GM12891 (cell line): ENCODE results near the gene ASB3.

Experiments used
- PAX5 ChIP-seq: IDR thresholded peaks from 2 replicates; pipeline ENCODE4 v1.6.1; 2011; ENCODE audit warnings: low read length, moderate library complexity, mild to moderate bottlenecking; ENCODE audit not compliant: insufficient read depth, severe bottlenecking
- POLR2A ChIP-seq: IDR thresholded peaks from 2 replicates; pipeline ENCODE4 v1.6.1; 2011; ENCODE audit warnings: low read depth, low read length, control low read depth
- POLR2AphosphoS5 ChIP-seq: IDR thresholded peaks from 2 replicates; pipeline ENCODE4 v1.6.1; 2011; ENCODE audit warnings: low read depth, low read length, control low read depth
- POU2F2 ChIP-seq: IDR thresholded peaks from 2 replicates; pipeline ENCODE4 v1.6.1; 2011; ENCODE audit warnings: low read depth, mild to moderate bottlenecking, control low read depth, low read length, moderate library complexity
- SPI1 ChIP-seq: IDR thresholded peaks from 2 replicates; pipeline ENCODE4 v1.6.1; 2011; ENCODE audit warnings: low read depth, low read length, control low read depth
- TAF1 ChIP-seq: IDR thresholded peaks from 2 replicates; pipeline ENCODE4 v1.6.1; 2011; ENCODE audit warnings: low read depth, low read length, control low read depth

DNA sequence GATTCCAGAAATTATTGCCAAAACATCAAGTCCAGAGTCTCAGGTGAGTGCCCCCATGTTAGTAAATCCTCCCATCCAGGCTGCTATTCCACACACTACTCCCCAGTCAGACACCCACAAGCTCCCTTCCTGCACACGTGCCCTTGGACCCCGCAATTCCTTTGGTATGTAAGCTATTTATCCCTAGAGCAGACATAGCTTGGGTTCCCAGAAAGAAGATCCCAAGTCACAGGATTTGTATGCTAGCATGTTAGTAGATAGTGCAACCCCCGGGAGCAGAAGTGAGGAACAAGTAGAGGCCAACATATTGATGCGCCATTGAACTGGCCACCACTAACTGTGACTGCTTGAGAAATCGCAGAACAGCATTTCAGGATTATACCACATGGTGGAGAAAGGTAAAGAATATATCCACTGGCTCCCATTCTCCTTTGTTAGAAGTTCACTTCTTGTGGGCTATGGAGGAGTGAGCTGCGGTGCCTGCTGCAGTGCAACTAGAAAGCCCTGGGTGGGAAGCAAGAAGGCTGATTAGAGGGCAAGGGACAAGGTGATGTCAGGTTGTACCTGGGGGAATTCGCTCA is 156.6 kb downstream of the ASB3 start:
- no peak for TF ChIP-seq TAF1
- no peak for TF ChIP-seq POLR2A
- TF ChIP-seq PAX5: no peak
- TF ChIP-seq POLR2AphosphoS5: no peak
- no peak for TF ChIP-seq SPI1
- no peak for TF ChIP-seq POU2F2
